ENCODE measurements around the gene SGSM2.
A peak's percentile ranks its signal among the peaks of the same experiment; 100 is the strongest.
"Not testable (repeated sequence)": the region's sequence is repeated elsewhere in the genome, so short reads cannot be mapped to it uniquely, and the experiment has no call there.

SGSM2 gene

GRCh38 chr17:2336852-2337543, at the start of gene SGSM2:
TSS of gene SGSM2 (plus strand) at chr17:2337501. CDS start at chr17:2337689, 188 bp downstream.
- peak; percentile 74 for DNase-seq (ENCODE audit: low spot score)

- no peak for DNase-seq (ENCODE audit: low spot score)
Measured at GRCh38 chr17:2289878-2290478, 47.3 kb upstream of the SGSM2 start.

- DNase-seq (ENCODE audit: low spot score) = no peak
Measured at GRCh38 chr17:2292100-2292499, 45.2 kb upstream of the SGSM2 start.

- no peak for DNase-seq (ENCODE audit: low spot score)
Measured at GRCh38 chr17:2295575-2295974, 41.7 kb upstream of the SGSM2 start.

- DNase-seq (ENCODE audit: low spot score) = no peak
Measured at GRCh38 chr17:2297023-2297422, 40.3 kb upstream of the SGSM2 start.

- DNase-seq (ENCODE audit: low spot score) = no peak
Measured at GRCh38 chr17:2299136-2299535, 38.2 kb upstream of the SGSM2 start.

GRCh38 chr17:2299756-2300155, 37.5 kb upstream of the SGSM2 start:
- DNase-seq (ENCODE audit: low spot score) = no peak

- DNase-seq (ENCODE audit: low spot score) = no peak
Measured at GRCh38 chr17:2302778-2303203, 34.5 kb upstream of the SGSM2 start.

- DNase-seq (ENCODE audit: low spot score) = peak; percentile 83
Measured at GRCh38 chr17:2303204-2304188, 33.8 kb upstream of the SGSM2 start, which contains the start of the genes SMG6 and SRR. TSS of gene SMG6 (minus strand) at chr17:2303785. CDS start at chr17:2303720, 65 bp downstream. TSS of gene SRR (plus strand) at chr17:2303950. CDS start at chr17:2315561, 11,611 bp downstream.

GRCh38 chr17:2304931-2305330, 32.4 kb upstream of the SGSM2 start:
- DNase-seq (ENCODE audit: low spot score) = no peak

- DNase-seq (ENCODE audit: low spot score) = no peak
Measured at GRCh38 chr17:2309338-2310154, 27.8 kb upstream of the SGSM2 start.

- no peak for DNase-seq (ENCODE audit: low spot score)
Measured at GRCh38 chr17:2312736-2313135, 24.6 kb upstream of the SGSM2 start.

- DNase-seq (ENCODE audit: low spot score) = not testable (repeated sequence)
Measured at GRCh38 chr17:2316916-2317205, 20.4 kb upstream of the SGSM2 start.

GRCh38 chr17:2317796-2318195, 19.5 kb upstream of the SGSM2 start:
- no peak for DNase-seq (ENCODE audit: low spot score)

- no peak for DNase-seq (ENCODE audit: low spot score)
Measured at GRCh38 chr17:2319051-2319450, 18.2 kb upstream of the SGSM2 start.

- no peak for DNase-seq (ENCODE audit: low spot score)
Measured at GRCh38 chr17:2321399-2321798, 15.9 kb upstream of the SGSM2 start.

GRCh38 chr17:2323629-2324314, 13.5 kb upstream of the SGSM2 start:
- DNase-seq (ENCODE audit: low spot score) = no peak

- no peak for DNase-seq (ENCODE audit: low spot score)
Measured at GRCh38 chr17:2331303-2331702, 6.0 kb upstream of the SGSM2 start.

- no peak for DNase-seq (ENCODE audit: low spot score)
Measured at GRCh38 chr17:2335726-2336214, 1.5 kb upstream of the SGSM2 start.

GRCh38 chr17:2336215-2336851, 968 bp upstream of the SGSM2 start, which contains the start of gene TSR1:
TSS of gene TSR1 (minus strand) at chr17:2336457. CDS start at chr17:2336427, 30 bp downstream.
- DNase-seq (ENCODE audit: low spot score) = peak; percentile 89

Data from HuH-7 (cell line).